GM19043 (cell line): ENCODE results near the gene MAPRE3.

ENCODE experiments used
- ATAC-seq: cut with Tn5 transposase; IDR thresholded peaks from one replicate; pipeline ENCODE4 v1.9.1; 2021; ENCODE audit warnings: low read depth; ENCODE audit not compliant: unreplicated experiment

Gene MAPRE3

DNA sequence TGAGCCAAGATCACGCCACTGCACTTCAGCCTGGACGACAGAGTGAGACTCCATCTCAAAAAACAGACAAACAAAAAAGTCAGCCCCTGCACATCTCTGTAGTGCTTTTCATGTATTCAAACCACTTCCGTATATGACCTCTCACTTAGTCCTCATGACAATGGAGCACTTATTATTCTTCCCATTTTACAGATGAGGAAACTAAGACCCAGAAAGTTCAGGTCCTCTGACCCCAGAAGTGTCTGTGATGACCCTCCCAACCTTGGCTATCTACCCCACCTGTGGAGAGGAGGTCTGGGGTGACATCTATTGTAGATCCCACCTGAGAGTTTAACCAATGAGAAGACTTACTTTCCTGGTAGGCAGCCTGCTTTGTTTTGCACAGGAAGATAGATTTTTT lies 21.6 kb upstream of the MAPRE3 start:
- ATAC-seq, result no peak

DNA sequence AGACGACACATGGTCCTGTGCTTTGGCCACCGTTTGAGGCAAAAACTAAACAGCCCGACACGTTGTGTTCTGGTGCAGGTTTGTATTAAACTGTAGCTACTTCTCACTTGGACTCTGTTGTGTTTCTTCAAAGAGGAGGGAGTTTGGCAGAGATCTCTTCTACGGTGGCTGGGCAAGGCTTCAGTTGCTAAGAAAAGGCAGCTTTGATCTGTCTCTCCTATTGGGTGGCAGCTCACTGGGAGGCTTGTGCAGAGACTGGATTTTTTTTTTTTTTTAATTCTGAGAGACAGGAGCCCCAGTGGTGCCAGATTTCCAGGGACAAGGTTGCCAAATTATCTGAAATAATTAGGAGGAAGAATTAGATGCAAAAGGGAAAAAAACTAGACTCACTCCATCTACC lies 20.2 kb upstream of the MAPRE3 start:
- ATAC-seq, result no peak

DNA sequence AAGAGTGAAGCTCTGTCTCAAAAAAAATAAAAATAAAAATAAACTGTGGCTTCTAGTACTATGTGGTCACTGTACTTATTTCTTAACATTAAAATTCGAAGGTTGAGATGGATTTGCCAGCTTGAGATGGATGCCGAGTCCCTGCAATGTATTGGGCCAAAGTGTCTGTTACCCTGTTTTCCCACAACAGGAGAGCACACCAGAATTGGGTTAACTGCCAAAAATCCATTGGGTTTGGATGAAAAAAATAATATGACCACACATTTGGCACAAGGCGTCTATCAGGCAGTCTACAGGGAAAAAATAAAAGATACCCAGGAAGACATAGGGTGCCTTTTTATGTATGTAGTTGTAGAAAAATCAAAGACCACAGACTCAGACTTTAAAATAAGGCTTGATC lies 19.2 kb upstream of the MAPRE3 start:
- no peak for ATAC-seq

DNA sequence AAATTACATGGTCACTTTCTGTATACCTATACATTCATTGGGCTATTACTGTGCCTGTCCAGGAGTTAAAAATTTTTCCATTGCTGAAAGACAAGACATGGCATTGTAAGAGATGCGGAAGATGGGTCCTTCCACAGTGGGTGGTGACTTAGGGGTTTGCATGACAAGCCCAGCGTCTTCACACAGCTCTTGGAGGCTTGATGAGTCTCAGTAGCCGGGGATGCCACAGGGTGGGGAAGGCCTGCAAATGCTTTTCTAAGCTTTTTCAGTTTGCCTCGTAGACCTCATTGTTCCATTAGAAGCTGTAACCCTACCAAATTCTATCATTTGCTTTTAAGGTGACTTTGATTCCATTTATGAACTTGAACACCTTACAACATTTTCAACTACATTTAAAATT lies 18.1 kb upstream of the MAPRE3 start:
- ATAC-seq, result no peak

DNA sequence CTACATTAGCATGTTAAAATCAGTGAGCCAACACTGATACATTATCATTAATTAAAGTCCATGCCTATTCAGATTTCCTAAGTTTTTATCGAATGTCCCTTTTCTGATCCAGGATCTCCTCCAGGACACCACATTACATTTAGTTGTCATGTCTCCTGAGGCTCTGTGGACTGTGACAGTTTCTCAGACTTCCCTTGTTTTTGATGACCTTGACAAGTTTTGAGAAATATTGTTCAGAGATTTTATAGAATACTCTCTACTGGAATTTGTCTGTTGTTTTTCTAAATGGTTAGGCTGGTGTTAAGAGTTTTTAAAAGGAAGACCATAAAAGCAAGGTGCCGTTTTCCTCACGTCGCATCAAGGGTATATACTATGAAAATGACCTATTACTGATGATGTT lies 16.3 kb upstream of the MAPRE3 start:
- ATAC-seq, result no peak

DNA sequence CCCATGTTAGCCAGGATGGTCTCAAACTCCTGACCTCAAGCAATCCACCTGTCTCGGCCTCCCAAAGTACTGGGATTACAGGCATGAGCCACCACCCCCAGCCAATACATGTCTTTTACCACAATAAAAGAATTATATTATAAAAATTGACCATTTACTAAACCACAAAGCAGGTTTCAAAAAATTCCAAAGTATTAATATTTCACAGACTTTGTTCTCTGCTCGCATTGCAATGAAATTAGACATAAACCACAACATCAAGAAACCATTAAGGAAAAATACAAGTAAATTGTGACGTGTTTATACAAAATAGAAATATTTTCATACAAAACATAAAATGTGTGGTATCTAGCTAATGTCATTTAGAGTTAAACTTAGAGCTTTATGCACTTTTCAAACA lies 13.4 kb upstream of the MAPRE3 start:
- ATAC-seq, result no peak

DNA sequence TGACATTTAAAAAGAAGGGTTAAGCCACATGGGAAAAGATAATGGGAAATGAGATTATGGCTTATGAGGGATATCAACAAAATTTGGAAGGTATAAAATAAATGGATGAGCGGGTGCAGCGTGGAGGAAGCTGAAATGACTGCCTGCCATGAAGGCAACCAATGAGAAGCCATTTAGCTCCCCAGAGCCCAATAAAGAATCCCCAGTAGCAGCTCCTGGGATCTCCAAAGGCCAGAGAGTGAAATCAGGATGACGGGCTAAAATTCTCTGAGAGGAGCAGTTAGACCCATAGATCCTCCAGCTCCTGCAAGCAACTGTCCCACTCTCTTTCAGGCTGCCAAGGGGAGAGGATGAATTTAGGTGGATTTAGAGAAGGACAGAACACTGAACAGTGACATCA lies 12.9 kb upstream of the MAPRE3 start:
- no peak for ATAC-seq

DNA sequence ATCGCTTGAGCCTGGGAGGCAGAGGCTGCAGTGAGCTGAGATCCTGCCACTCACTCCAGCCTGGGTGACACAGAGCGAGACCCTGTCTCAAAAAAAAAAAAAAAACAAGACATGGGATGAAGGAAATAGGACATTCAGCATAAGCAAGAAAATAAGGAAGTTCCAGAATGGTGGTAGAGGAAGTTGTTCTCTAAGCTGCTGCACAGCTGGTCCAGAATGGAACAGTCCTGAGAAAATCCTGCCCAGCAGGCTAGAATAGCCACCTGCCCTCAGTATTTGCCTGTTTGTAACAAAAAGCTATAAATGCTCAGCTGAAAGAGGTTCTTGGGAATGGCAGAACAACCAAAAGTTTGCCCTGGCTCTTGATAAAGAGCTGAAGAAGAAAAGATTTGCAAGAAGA lies 11.1 kb upstream of the MAPRE3 start:
- ATAC-seq, result no peak

DNA sequence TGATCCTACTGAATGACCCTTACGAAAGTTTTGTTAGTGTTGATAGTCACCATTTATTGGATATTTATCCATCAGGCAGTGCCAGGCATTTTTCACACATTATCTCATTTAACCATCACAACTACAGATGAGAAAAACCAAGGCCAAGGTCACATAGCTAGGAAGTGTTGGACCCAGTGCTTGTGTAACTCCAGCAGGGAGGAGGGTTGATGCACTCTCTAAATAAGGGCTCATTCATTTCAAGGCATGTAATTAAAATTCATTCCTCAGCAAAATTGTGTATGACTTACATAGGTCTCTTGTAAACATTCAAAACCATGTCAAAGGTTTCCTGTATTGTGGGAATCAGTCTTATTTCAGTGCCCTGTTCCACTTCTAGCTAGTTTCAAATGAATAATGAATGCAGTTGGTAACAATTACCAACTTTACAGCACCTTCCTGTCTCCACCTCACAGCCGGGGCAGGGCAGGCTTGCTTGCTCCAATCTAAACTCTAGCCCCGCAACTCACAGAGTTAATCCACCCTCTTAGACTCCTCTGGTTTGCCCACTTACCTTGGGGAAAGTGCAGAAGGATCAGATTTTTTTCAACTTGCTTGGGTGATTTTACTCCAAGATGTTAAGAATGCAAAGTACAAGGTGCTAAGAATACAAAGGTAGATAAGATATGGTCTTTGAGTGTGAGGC lies 5.8 kb upstream of the MAPRE3 start:
- no peak for ATAC-seq

DNA sequence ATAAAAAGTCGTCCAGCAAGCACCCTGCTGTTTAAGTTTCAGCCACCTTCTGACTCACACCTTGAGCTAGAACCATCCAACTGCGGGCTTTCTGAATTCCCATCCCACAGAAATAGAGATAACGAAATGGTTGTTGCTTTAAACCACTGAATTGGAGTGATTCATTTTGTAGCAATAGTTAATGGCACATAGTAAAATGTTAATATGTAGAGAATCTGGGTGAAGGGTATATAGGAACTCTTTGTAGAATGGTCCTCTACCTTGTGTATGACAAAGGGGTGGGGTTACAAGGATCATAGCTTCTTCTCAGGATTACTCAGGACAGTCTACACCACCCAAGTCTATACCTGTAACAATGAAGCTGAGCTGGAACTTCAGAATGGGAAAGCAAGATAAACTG lies 2.4 kb upstream of the MAPRE3 start:
- ATAC-seq, result no peak

DNA sequence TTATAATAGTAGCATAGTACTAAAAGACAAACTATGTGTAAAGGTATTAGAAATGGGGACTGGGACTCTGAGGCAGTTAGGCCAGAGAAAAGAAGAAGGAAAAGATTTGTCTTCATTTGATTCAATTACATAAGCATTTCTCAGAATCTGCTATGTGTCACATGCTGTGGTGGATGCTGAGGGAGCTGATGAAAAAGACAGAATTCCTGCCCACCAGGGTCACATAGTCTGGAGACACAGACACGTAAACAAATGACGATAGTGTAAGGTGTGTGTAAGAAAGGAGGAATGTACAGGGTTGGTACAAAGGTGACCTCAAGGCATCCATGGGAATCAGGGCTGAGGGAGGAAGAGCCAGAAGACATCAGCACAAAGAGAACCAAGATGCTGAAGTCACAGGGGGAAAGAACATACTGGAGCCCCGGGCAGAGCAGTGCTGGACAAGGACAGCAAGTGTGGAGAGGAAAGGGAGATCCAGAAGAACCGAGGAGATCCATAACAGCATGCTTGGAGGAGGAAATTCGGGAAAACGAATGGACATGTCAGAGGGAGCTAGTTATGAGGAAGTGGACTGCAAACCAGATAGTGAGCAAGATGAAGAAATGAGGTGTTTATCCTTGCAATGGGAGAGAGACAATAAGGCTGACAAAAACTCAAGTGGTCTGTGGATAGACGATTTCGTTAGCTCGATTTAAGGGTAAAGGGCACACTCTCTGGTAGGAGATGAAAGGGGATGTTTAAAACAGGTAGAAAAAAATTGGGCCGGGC lies 1.2 kb upstream of the MAPRE3 start:
- no peak for ATAC-seq

DNA sequence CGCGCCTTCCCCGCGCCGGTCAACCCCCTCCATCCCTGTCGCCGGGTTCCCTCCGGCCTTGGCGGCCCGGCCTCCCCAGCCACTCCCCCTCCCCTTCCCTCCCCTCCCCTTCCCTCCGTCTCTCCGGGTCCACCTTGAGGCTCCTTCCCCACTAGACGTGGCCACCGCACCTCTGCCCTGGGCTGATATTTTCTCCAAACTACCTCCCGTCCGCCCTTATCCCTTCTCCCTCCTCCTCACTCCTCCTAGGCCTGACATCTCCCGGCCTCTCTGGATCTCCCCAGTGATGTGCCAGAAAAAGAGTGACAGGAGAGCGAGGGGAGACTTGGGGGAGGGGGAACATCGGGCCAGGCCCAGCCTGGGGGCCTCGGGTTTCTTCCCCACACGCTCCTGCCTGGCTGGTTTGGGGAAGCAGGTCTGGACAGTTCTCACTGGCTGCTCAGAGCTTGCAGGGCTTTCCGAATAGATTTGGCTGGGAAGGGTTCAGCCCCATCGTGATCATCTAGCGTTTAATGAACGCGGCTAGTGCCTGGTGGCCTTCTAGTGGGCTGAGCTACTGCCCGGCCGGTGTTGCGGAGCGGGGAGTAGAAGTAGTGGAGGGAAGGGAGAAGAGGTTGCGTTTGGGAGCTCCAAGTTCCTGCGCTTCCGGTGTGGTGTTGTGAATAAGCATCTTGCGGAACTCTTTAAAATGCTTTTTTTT lies 641 bp downstream of the MAPRE3 start:
- ATAC-seq, result no peak

DNA sequence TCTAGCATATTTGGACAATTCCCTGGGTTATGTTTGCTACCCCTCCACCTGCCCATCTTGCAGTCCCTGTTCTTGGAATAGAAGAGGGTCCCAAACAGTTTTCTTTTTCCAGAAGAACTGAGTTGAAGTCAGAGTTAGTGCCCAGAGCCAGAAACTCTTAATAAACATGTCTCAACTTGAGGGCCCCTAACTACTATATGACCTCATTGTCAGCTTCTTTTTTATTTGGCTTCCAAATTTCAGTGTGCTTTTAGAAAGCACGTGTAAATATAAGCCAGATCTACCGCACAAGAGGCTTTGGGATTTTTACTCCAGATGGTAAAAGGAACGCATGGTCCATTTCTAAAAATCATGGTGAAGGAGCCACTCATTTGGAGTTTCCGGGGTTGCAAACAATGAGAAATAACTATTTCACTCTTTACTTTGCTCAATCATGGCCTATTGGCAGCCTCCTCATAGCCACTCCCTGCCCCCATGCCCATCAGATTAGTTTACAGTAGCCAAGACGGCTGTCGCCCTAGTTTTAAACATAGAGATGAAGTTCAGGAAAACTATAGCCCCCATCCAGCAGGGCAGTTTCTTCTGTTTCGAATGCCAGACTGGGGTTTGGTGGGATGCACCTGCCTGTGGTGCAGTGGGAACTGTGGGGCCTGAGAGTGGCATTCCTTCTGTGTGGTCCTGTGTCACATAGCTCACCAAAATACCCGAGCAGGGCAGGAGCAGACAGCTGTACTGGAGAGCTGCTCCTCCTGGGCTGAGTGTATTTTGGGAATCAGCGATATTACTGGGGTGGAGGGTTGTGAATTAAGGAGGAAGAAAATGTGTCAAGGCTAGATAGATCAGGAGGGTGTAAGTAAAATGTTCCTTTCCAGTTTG lies 1.7 kb downstream of the MAPRE3 start:
- ATAC-seq, result no peak

DNA sequence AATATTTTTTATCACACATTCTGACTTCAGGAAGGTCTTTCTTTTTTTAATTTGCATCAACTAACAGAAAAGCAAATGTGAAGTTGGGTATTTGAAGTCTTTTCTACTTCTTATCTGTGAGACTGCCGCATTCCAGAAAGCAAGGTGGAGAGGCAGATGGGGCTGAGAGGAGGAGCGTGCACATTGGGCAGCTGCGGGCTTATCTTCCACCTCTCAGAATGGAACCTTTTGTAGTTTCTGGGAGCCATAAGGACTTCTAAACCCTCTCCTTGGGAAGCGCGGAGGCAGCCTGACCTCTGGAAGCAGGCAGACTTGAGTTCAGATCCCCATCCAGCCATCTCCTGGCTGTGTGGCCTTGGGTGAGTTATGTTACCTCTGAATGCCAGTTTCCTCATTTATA lies 3.9 kb downstream of the MAPRE3 start:
- no peak for ATAC-seq

DNA sequence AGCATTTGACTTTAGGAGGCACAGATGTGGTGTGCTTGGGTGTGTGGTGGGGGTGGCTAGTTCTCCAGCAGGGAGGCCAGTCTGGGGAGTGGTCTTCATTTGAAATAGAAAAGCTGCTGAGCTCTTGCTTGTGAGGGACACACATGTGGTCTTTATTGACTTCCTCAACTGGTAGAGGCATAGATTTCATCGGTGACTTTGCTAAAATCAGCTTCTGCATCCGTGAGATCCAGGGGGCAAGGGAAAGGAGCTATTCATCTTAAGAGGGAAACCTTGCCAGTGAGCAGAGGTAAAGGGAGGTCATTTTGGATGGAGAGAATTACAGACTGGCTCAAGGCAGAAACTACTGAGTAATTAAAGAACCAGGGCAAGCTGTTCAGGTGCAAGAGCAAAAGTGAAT lies 4.7 kb downstream of the MAPRE3 start:
- no peak for ATAC-seq

DNA sequence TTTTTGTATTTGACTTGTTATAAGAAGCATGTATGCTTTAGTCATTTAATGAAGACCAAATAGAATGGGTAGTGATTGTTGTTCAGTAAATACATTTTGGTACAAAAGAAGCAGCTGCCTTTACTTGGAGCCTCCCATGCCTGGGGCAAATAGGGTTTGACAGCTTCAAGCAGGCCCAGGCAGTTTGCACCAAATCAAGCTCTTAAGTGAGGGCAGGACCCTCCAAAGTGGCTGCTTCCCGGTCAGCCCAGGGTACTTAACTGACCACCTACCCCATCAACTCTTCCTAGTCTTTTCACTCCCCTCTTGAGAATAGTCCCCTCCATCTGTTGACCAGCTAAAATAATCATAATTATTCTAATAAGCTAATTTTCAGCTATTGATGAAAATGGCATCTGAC lies 5.2 kb downstream of the MAPRE3 start:
- ATAC-seq, result no peak

DNA sequence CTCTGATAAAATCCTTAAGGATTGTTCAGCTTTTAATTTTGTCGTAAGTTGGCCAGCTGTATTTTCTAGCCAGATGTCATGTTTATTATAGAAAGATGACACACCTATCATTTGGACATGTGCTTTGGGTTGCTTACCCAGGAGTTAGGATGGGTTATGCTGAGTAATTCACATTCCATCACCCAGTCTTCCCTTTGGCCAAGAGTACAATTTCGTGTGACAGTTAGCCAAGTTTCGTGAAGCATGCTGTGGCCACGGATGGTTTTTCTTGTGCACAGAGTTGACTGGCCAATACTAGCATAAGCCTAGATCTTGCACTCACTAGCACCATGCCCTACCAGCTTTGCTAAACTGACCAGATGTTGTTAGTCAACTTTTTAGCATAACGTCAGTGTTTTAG lies 5.8 kb downstream of the MAPRE3 start:
- no peak for ATAC-seq

DNA sequence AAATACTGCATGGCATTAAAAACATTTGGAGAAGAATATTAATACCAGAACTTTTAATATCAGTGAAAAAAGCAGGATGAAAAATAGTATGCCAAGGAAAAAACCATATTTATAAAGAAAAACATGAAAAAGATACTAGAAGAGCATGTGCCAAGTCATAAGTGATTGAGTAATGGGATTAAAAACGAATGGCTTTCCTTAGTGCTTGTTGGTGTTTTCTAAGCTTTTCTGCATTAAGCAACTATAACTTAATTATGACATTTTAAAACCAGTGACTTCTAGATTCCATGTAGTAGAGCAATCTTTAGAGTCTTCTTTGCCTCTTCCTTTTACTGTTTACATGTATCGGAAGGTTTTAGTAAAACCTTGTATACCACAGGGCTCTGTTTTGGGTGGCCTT lies 6.6 kb downstream of the MAPRE3 start:
- ATAC-seq, result no peak

DNA sequence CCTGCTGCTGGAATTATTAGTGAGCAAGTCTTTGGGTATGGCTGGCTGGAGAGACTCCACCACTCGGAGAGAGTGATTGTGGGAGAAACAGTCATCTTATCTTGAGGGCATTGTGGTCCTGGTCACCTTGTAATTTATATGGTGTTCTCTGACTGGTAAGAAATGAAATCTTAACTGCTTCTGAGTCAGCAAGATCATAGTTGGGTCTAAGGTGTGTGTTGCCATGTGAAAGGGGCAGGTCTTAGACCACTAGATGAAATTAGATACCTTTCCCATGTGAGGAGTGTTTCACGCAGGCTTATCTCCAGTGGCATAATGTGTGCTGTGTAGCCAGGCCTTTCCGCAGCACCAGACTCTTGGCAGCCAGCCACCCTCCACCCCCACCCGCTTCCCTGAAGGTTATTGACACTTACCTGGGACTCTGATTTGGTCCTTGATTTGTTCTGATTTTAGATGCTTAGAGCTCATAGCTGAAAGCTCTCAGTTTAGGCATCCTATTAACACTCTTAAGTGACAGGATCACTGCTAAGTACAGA lies 7.7 kb downstream of the MAPRE3 start:
- ATAC-seq, result no peak

DNA sequence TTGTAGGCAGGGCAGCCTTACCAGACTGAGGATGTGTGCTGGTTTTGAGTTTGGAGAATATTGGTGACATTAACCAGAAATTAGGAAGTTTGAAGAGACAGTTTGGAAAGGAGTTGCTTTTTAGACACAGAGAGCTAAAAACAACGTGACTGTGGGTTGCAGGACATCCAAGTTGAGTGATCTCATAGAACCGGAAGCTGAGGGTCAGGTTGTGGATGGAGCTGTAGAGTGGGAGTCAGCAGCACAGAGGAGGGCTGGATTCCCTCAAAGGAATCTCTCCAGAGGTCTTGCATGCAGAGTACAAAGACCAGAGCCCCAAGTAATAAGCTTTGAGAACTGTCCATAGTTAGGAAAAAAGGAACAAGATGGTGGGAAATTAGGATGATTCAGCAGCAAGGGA lies 9.3 kb downstream of the MAPRE3 start:
- no peak for ATAC-seq

DNA sequence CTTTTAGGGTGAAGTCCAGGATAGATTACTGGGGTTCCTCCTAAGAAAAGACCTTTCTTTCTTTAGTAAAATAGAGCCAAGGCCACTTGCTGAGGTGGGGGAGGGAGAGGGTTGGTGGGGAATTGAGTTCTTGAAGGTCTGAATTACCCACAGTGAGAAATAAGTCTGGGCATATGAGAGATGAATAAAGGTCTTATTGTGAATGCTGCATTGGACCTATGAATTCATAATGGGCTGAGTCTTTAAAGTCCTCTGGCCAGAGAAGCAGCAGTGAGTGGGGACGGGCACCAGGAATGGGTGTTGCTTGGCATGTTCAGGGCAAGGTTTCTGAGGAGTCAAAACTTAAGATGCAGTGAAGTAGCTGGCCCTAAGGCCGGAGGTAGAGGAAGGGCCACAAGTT lies 10.5 kb downstream of the MAPRE3 start:
- ATAC-seq, result no peak
